ENCODE results near the gene LRRC75B. TPM values are rescaled to one million over a fixed set of nuclear protein-coding genes. Genes with fewer than 3 reads are reported as not detected.

LRRC75B gene
- total RNA-seq, 2 experiments from 2014 or later: 0.56 to 0.98 TPM

- H3K9me3 Mint-ChIP-seq (ENCODE audit: low read depth): no peaks in the 10 kb centered on the region
- POLR2A ChIA-PET: interaction anchor here (0.6 to 0.8 kb wide), 2 partner anchors 149 to 179 kb away, joined by 3 read pairs; no protein-coding TSS in a partner anchor
- no peaks in the 10 kb centered on the region for H3K4me1 Mint-ChIP-seq
- no peak overlapping the region for H3K4me3 Mint-ChIP-seq
- no peak for DNase-seq
- intact Hi-C loops (cut with DNase I, micrococcal nuclease): no loop called here
- H3K27ac Mint-ChIP-seq: no peak overlapping the region
- no peaks in the 10 kb centered on the region for H3K36me3 Mint-ChIP-seq (ENCODE audit: low read depth)
- CTCF ChIA-PET: no interaction called here
- ATAC-seq: no peak
- H3K27me3 Mint-ChIP-seq: no peaks in the 10 kb centered on the region
Measured at GRCh38 chr22:24583221-24584165, 9.4 kb downstream of the LRRC75B start.

- H3K4me1 Mint-ChIP-seq: no peaks in the 10 kb centered on the region
- ChIA-PET CTCF (no interaction called here), POLR2A (interaction anchor here (0.7 kb wide), 1 partner anchor 494 kb away, joined by 3 read pairs; no protein-coding TSS in a partner anchor)
- H3K27ac Mint-ChIP-seq: no peak overlapping the region
- no peak overlapping the region for H3K4me3 Mint-ChIP-seq
- no peaks in the 10 kb centered on the region for H3K36me3 Mint-ChIP-seq (ENCODE audit: low read depth)
- DNase-seq: no peak
- no peaks in the 10 kb centered on the region for H3K27me3 Mint-ChIP-seq
- H3K9me3 Mint-ChIP-seq (ENCODE audit: low read depth): no peaks in the 10 kb centered on the region
- ATAC-seq: no peak
- intact Hi-C loops (cut with DNase I, micrococcal nuclease): no loop called here
Measured at GRCh38 chr22:24582056-24582814, 10.6 kb downstream of the LRRC75B start.

GRCh38 chr22:24580276-24580675 lies 12.6 kb downstream of the LRRC75B start:
- DNase-seq: no peak
- no peak overlapping the region for H3K27ac Mint-ChIP-seq
- H3K4me1 Mint-ChIP-seq: no peaks in the 10 kb centered on the region
- no peak overlapping the region for H3K4me3 Mint-ChIP-seq
- intact Hi-C loops (cut with DNase I, micrococcal nuclease): no loop called here
- H3K36me3 Mint-ChIP-seq (ENCODE audit: low read depth): peaks cover 6% of the 10 kb centered on the region
- no peaks in the 10 kb centered on the region for H3K9me3 Mint-ChIP-seq (ENCODE audit: low read depth)
- no peak for ATAC-seq
- H3K27me3 Mint-ChIP-seq: no peaks in the 10 kb centered on the region
- ChIA-PET CTCF (no interaction called here), POLR2A (no interaction called here)

- ChIA-PET CTCF (no interaction called here), POLR2A (no interaction called here)
- H3K9me3 Mint-ChIP-seq (ENCODE audit: low read depth): no peaks in the 10 kb centered on the region
- no peaks in the 10 kb centered on the region for H3K4me1 Mint-ChIP-seq
- intact Hi-C loops (cut with DNase I, micrococcal nuclease): no loop called here
- DNase-seq (no peak), ATAC-seq (no peak)
- peaks cover 16% of the 10 kb centered on the region for H3K36me3 Mint-ChIP-seq (ENCODE audit: low read depth)
- H3K27me3 Mint-ChIP-seq: no peaks in the 10 kb centered on the region
- no peak overlapping the region for H3K27ac Mint-ChIP-seq
- no peak overlapping the region for H3K4me3 Mint-ChIP-seq
Measured at GRCh38 chr22:24579258-24579601, 13.6 kb downstream of the LRRC75B start.

GRCh38 chr22:24578355-24579257 lies 14.3 kb downstream of the LRRC75B start:
- H3K4me3 Mint-ChIP-seq: no peak overlapping the region
- peaks cover 19% of the 10 kb centered on the region for H3K36me3 Mint-ChIP-seq (ENCODE audit: low read depth)
- DNase-seq: no peak
- H3K9me3 Mint-ChIP-seq (ENCODE audit: low read depth): no peaks in the 10 kb centered on the region
- H3K27ac Mint-ChIP-seq: no peak overlapping the region
- ChIA-PET POLR2A (no interaction called here), CTCF (no interaction called here)
- intact Hi-C loops (cut with DNase I, micrococcal nuclease): no loop called here
- no peak for ATAC-seq
- no peaks in the 10 kb centered on the region for H3K27me3 Mint-ChIP-seq
- no peaks in the 10 kb centered on the region for H3K4me1 Mint-ChIP-seq

GRCh38 chr22:24576778-24577177 lies 16.1 kb downstream of the LRRC75B start:
- ChIA-PET POLR2A (no interaction called here), CTCF (no interaction called here)
- Mint-ChIP-seq H3K27ac (peak overlapping the region; percentile 40), H3K36me3 (ENCODE audit: low read depth) (peaks cover 30% of the 10 kb centered on the region), H3K4me1 (no peaks in the 10 kb centered on the region), H3K9me3 (ENCODE audit: low read depth) (no peaks in the 10 kb centered on the region), H3K27me3 (no peaks in the 10 kb centered on the region), H3K4me3 (no peak overlapping the region)
- no peak for ATAC-seq
- no peak for DNase-seq
- intact Hi-C loops (cut with DNase I, micrococcal nuclease): no loop called here

- intact Hi-C loops (cut with DNase I, micrococcal nuclease): no loop called here
- ATAC-seq (no peak), DNase-seq (no peak)
- H3K4me1 Mint-ChIP-seq: peaks cover 3% of the 10 kb centered on the region
- H3K36me3 Mint-ChIP-seq (ENCODE audit: low read depth): peaks cover 51% of the 10 kb centered on the region
- POLR2A ChIA-PET: no interaction called here
- no peaks in the 10 kb centered on the region for H3K9me3 Mint-ChIP-seq (ENCODE audit: low read depth)
- no peaks in the 10 kb centered on the region for H3K27me3 Mint-ChIP-seq
- no peak overlapping the region for H3K4me3 Mint-ChIP-seq
- no peak overlapping the region for H3K27ac Mint-ChIP-seq
- CTCF ChIA-PET: interaction anchor here (0.9 kb wide), 1 partner anchor 148 kb away, joined by 3 read pairs; no protein-coding TSS in a partner anchor
Measured at GRCh38 chr22:24571266-24571665, 21.6 kb downstream of the LRRC75B start.

- intact Hi-C loops (cut with DNase I, micrococcal nuclease): no loop called here
- no peaks in the 10 kb centered on the region for H3K9me3 Mint-ChIP-seq (ENCODE audit: low read depth)
- ATAC-seq (no peak), DNase-seq (no peak)
- ChIA-PET POLR2A (no interaction called here), CTCF (no interaction called here)
- H3K4me1 Mint-ChIP-seq: peaks cover 24% of the 10 kb centered on the region
- H3K27ac Mint-ChIP-seq: no peak overlapping the region
- H3K36me3 Mint-ChIP-seq (ENCODE audit: low read depth): peaks cover 43% of the 10 kb centered on the region
- no peak overlapping the region for H3K4me3 Mint-ChIP-seq
- H3K27me3 Mint-ChIP-seq: no peaks in the 10 kb centered on the region
Measured at GRCh38 chr22:24567668-24568067, 25.2 kb downstream of the LRRC75B start.

- ChIA-PET POLR2A (no interaction called here), CTCF (no interaction called here)
- Mint-ChIP-seq H3K4me3 (no peak overlapping the region), H3K27me3 (no peaks in the 10 kb centered on the region), H3K36me3 (ENCODE audit: low read depth) (peaks cover 43% of the 10 kb centered on the region), H3K27ac (peak overlapping the region; percentile 43), H3K4me1 (peaks cover 27% of the 10 kb centered on the region), H3K9me3 (ENCODE audit: low read depth) (no peaks in the 10 kb centered on the region)
- intact Hi-C loops (cut with DNase I, micrococcal nuclease): no loop called here
- ATAC-seq (no peak), DNase-seq (no peak)
Measured at GRCh38 chr22:24566899-24567511, 25.9 kb downstream of the LRRC75B start.

- no peak for ATAC-seq
- Mint-ChIP-seq H3K4me1 (peaks cover 34% of the 10 kb centered on the region), H3K27ac (peak overlapping the region; percentile 63), H3K9me3 (ENCODE audit: low read depth) (no peaks in the 10 kb centered on the region), H3K36me3 (ENCODE audit: low read depth) (peaks cover 41% of the 10 kb centered on the region), H3K27me3 (no peaks in the 10 kb centered on the region), H3K4me3 (no peak overlapping the region)
- ChIA-PET POLR2A (no interaction called here), CTCF (no interaction called here)
- no peak for DNase-seq
- intact Hi-C loops (cut with DNase I, micrococcal nuclease): no loop called here
Measured at GRCh38 chr22:24565077-24565476, 27.8 kb downstream of the LRRC75B start.

Measured in activated CD4-positive, alpha-beta T cell treated with anti-CD3 and anti-CD28 coated beads for 36 hours (primary cell).